HG02870 (cell line): ENCODE measurements around the gene PNRC1.
"Not testable (repeated sequence)": the region's sequence is repeated elsewhere in the genome, so short reads cannot be mapped to it uniquely, and the experiment has no call there.

Experiments
- ATAC-seq: cut with Tn5 transposase; IDR thresholded peaks from one replicate; pipeline ENCODE4 v1.9.1; 2021; ENCODE audit warnings: mild to moderate bottlenecking, moderate library complexity; ENCODE audit not compliant: unreplicated experiment

PNRC1 gene

GRCh38 chr6:89058627-89059026, 21.9 kb upstream of the PNRC1 start:
- no peak for ATAC-seq

GRCh38 chr6:89059227-89059626, 21.3 kb upstream of the PNRC1 start:
- ATAC-seq, result no peak

GRCh38 chr6:89063881-89064280, 16.7 kb upstream of the PNRC1 start:
- ATAC-seq, result no peak

GRCh38 chr6:89064931-89065330, 15.6 kb upstream of the PNRC1 start:
- ATAC-seq, result not testable (repeated sequence)

GRCh38 chr6:89066121-89066520, 14.4 kb upstream of the PNRC1 start:
- not testable (repeated sequence) for ATAC-seq

- ATAC-seq, result no peak
These were observed 13.5 kb upstream of the PNRC1 start for GRCh38 chr6:89066940-89067646.

- ATAC-seq, result no peak
These were observed 12.8 kb upstream of the PNRC1 start for GRCh38 chr6:89067796-89068195.

GRCh38 chr6:89068695-89069094, 11.9 kb upstream of the PNRC1 start:
- no peak for ATAC-seq

GRCh38 chr6:89069536-89070163, 10.9 kb upstream of the PNRC1 start:
- ATAC-seq, result no peak

- no peak for ATAC-seq
These were observed 9.5 kb upstream of the PNRC1 start for GRCh38 chr6:89071036-89071435.

GRCh38 chr6:89073014-89073620, 7.4 kb upstream of the PNRC1 start:
- ATAC-seq, result no peak

GRCh38 chr6:89073840-89074239, 6.7 kb upstream of the PNRC1 start:
- ATAC-seq, result no peak

- no peak for ATAC-seq
These were observed 878 bp upstream of the PNRC1 start for GRCh38 chr6:89079511-89080234.

GRCh38 chr6:89081129-89081422, 525 bp downstream of the PNRC1 start:
- peak; percentile 10 for ATAC-seq

GRCh38 chr6:89081423-89082322, 1.1 kb downstream of the PNRC1 start:
- peak; percentile 46 for ATAC-seq

- no peak for ATAC-seq
These were observed 1.9 kb downstream of the PNRC1 start for GRCh38 chr6:89082486-89082891.

- no peak for ATAC-seq
These were observed 4.0 kb downstream of the PNRC1 start for GRCh38 chr6:89084542-89084941.

- no peak for ATAC-seq
These were observed 4.4 kb downstream of the PNRC1 start for GRCh38 chr6:89084954-89085353.

- no peak for ATAC-seq
These were observed 5.1 kb downstream of the PNRC1 start for GRCh38 chr6:89085409-89086205.

- no peak for ATAC-seq
These were observed 7.3 kb downstream of the PNRC1 start for GRCh38 chr6:89087881-89088280.
